Thymus (tissue), 11 donors: ENCODE data around the gene CA4. TPM values are rescaled to one million over a fixed set of nuclear protein-coding genes. Genes with fewer than 3 reads are reported as not detected.
"Not testable (repeated sequence)": the region's sequence is repeated elsewhere in the genome, so short reads cannot be mapped to it uniquely, and the experiment has no call there.

Experiments used
- DNase-seq, 9 donors: peaks; one replicate each; pipeline ENCODE4 v3.0.0-alpha.2; 2013; ENCODE audit warnings: low spot score in 9 of 9, low read depth in 6 of 9, missing footprints in 1 of 9
- H3K27ac ChIP-seq, 2 donors: one replicate each; pipeline ENCODE4 v1.5.1; 2013; ENCODE audit warnings: control low read depth in 1 of 2, low read depth in 1 of 2, low read length in 1 of 2, mild to moderate bottlenecking in 1 of 2, moderate library complexity in 1 of 2
- H3K27me3 ChIP-seq, 2 donors: one replicate each; pipeline ENCODE4 v1.5.1; 2013; ENCODE audit warnings: low read length in 1 of 2; ENCODE audit not compliant: control insufficient read depth in 2 of 2, insufficient read depth in 1 of 2
- H3K36me3 ChIP-seq, 2 donors: one replicate each; pipeline ENCODE4 v1.5.1; 2013; ENCODE audit warnings: low read length in 1 of 2, mild to moderate bottlenecking in 1 of 2, moderate library complexity in 1 of 2; ENCODE audit not compliant: control insufficient read depth in 2 of 2, insufficient read depth in 2 of 2
- H3K4me1 ChIP-seq, 2 donors: one replicate each; pipeline ENCODE4 v1.5.1; 2013; ENCODE audit warnings: low read length in 2 of 2; ENCODE audit not compliant: control insufficient read depth in 2 of 2, insufficient read depth in 2 of 2
- H3K4me3 ChIP-seq, 2 donors: one replicate each; pipeline ENCODE4 v1.5.1; 2013; ENCODE audit warnings: low read length in 2 of 2, control low read depth in 1 of 2, mild to moderate bottlenecking in 1 of 2
- H3K9me3 ChIP-seq, 2 donors: one replicate each; pipeline ENCODE4 v1.5.1; 2013; ENCODE audit warnings: low read length in 1 of 2, mild to moderate bottlenecking in 1 of 2; ENCODE audit not compliant: control insufficient read depth in 2 of 2, insufficient read depth in 1 of 2
- WGBS: extraction: QIAGEN DNeasy Blood & Tissue Kit; methylation state at CpG from one replicate; pipeline ENCODE4 v1.1.7; 2013; 5-methylcytosine and 5-hydroxymethylcytosine counted together
- polyA plus RNA-seq: library from polyadenylated mRNA; stranded (reverse); fragments of 200-250 nt; gene quantifications from one replicate; pipeline ENCODE4 v1.2.3, GENCODE V29; 2013
- total RNA-seq: library from RNA; stranded (reverse); fragments of 120-200 nt; gene quantifications from one replicate; pipeline ENCODE4 v1.2.4, GENCODE V29; 2013
- donor health status: healthy.

Gene CA4
- total and polyA plus RNA-seq, 2 donors: 0.94 to 6.9 TPM

- Histone ChIP-seq H3K27ac (no peak overlapping the region), H3K36me3 (no peaks in the 10 kb centered on the region), H3K27me3 (no peaks in the 10 kb centered on the region), H3K9me3 (no peaks in the 10 kb centered on the region), H3K4me1 (no peaks in the 10 kb centered on the region), H3K4me3 (no peak overlapping the region)
- 88% methylated on average over 4 of the region's 4 CpGs for WGBS
- DNase-seq: no peak
Measured at GRCh38 chr17:60108712-60109111, 41.1 kb upstream of the CA4 start.

GRCh38 chr17:60109161-60109560 is 40.6 kb upstream of the CA4 start:
- Histone ChIP-seq H3K36me3 (no peaks in the 10 kb centered on the region), H3K9me3 (no peaks in the 10 kb centered on the region), H3K4me1 (no peaks in the 10 kb centered on the region), H3K27me3 (no peaks in the 10 kb centered on the region), H3K4me3 (no peak overlapping the region), H3K27ac (no peak overlapping the region)
- WGBS: 100% methylated on average over 1 of the region's 1 CpG
- no peak for DNase-seq

GRCh38 chr17:60110586-60110985 is 39.2 kb upstream of the CA4 start:
- no peak overlapping the region for H3K4me3 ChIP-seq
- H3K36me3 ChIP-seq: no peaks in the 10 kb centered on the region
- H3K27me3 ChIP-seq: no peaks in the 10 kb centered on the region
- no peaks in the 10 kb centered on the region for H3K4me1 ChIP-seq
- H3K9me3 ChIP-seq: no peaks in the 10 kb centered on the region
- no peak overlapping the region for H3K27ac ChIP-seq
- DNase-seq: no peak
- 86% methylated on average over 3 of the region's 3 CpGs for WGBS

GRCh38 chr17:60111661-60112060 is 38.1 kb upstream of the CA4 start:
- WGBS: 0% methylated on average over 2 of the region's 5 CpGs
- H3K4me3 ChIP-seq, H3K4me1 ChIP-seq, DNase-seq, H3K27me3 ChIP-seq, H3K9me3 ChIP-seq, H3K36me3 ChIP-seq, H3K27ac ChIP-seq: not testable (repeated sequence)

GRCh38 chr17:60115364-60115763 is 34.4 kb upstream of the CA4 start:
- DNase-seq, H3K36me3 ChIP-seq, H3K9me3 ChIP-seq, H3K4me3 ChIP-seq, H3K27ac ChIP-seq, H3K4me1 ChIP-seq, H3K27me3 ChIP-seq: not testable (repeated sequence)
- WGBS: no CpG with 5 or more reads among the region's 5 CpGs

- WGBS: no CpG with 5 or more reads among the region's 14 CpGs
- H3K4me3 ChIP-seq, H3K36me3 ChIP-seq, H3K27me3 ChIP-seq, H3K9me3 ChIP-seq, H3K4me1 ChIP-seq, H3K27ac ChIP-seq, DNase-seq: not testable (repeated sequence)
Measured at GRCh38 chr17:60116196-60116595, 33.6 kb upstream of the CA4 start.

- DNase-seq, H3K4me1 ChIP-seq, H3K4me3 ChIP-seq, H3K36me3 ChIP-seq, H3K27me3 ChIP-seq, H3K27ac ChIP-seq, H3K9me3 ChIP-seq: not testable (repeated sequence)
- no CpG with 5 or more reads among the region's 15 CpGs for WGBS
Measured at GRCh38 chr17:60119162-60119561, 30.6 kb upstream of the CA4 start.

- not testable (repeated sequence) for H3K4me1 ChIP-seq, H3K4me3 ChIP-seq, DNase-seq, H3K27ac ChIP-seq, H3K9me3 ChIP-seq, H3K27me3 ChIP-seq, H3K36me3 ChIP-seq
- WGBS: under 1% methylated on average over 11 of the region's 114 CpGs
Measured at GRCh38 chr17:60119807-60120748, 29.7 kb upstream of the CA4 start.

GRCh38 chr17:60127068-60128064 is 22.4 kb upstream of the CA4 start:
- Histone ChIP-seq H3K27ac (no peak overlapping the region), H3K4me3 (no peak overlapping the region), H3K4me1 (no peaks in the 10 kb centered on the region), H3K36me3 (no peaks in the 10 kb centered on the region), H3K9me3 (no peaks in the 10 kb centered on the region), H3K27me3 (peaks cover 0 to 8% of the 10 kb centered on the region in 2 donors)
- 85% methylated on average over 14 of the region's 14 CpGs for WGBS
- no peak for DNase-seq
